ENCODE results near the gene SSH2. TPM values are rescaled to one million over a fixed set of nuclear protein-coding genes. Genes with fewer than 3 reads are reported as not detected.
A peak's percentile ranks its signal among the peaks of the same experiment; 100 is the strongest.

SSH2 gene
- total and polyA plus RNA-seq, 9 of the 15 experiments (the other 6 are each of a cell fraction or from before 2014, with no cell fraction given) = 3.9 to 16.1 (median 10.2) TPM

DNA sequence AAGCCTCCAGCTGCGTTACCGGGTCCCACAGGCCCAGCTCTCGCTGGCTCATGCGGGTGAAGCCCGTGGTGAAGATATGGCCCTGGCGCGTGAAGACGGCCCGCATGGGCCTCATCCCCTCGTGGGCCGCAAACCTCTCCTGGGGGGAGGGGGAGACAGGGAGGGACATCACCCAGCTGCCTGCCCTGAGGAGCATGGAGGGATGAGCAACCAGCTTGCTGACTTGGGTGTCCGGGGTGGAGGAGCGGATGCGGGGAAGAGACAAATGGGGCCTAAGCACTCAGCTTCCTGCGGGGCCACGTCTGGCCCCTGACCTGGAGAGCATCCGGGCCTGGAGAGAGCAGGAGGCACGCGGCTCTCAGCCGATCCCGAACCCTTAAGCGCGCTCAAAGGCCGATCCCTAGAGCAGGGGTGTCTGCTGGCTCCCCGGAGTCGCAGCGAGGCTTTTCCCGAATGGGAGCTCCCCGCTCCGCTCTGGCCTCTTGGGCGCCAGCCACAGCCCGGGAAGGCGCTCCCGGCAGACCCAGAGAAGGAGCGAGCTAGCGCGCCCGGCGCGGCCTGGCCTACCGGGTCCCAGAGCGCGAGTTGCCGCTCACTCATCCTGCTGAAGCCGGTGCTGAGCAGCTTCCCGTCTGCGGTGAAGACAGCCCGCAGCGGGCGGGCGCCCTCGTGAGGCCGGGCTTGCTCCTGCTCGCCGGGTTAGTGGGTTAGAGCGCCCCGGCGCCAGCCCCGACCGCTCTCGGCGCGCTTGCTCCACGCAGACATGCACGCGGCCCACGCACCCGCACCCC is 312.4 kb downstream of the SSH2 start (continued):
- TF ChIP-seq ATF1 (CRISPR knock-in tag; IDR thresholded peaks at IDR 0.05) = no peak
- 0 out of 2 replicates have a peak, but pooled peaks have one; percentile 31 for TF ChIP-seq ATF1 (tag; IDR thresholded peaks at IDR 0.05)
- TF ChIP-seq NFE2 (IDR thresholded peaks at IDR 0.05; ENCODE audit: low read depth) = peak; percentile 15; the same call in 1 of the 2 replicates
- peak; percentile 26 for TF ChIP-seq TAF1 (IDR thresholded peaks at IDR 0.05; ENCODE audit: control insufficient read depth, extremely low read depth, insufficient read depth, low read length, severe bottlenecking)
- peak; percentile 84; the same call in 1 of the 2 replicates for TF ChIP-seq ESRRA (IDR thresholded peaks at IDR 0.05; ENCODE audit: borderline replicate concordance, low read depth)
- TF ChIP-seq, protein P1, sequence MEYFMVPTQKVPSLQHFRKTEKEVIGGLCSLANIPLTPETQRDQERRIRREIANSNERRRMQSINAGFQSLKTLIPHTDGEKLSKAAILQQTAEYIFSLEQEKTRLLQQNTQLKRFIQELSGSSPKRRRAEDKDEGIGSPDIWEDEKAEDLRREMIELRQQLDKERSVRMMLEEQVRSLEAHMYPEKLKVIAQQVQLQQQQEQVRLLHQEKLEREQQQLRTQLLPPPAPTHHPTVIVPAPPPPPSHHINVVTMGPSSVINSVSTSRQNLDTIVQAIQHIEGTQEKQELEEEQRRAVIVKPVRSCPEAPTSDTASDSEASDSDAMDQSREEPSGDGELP (CRISPR knock-in tag; IDR thresholded peaks at IDR 0.05; ENCODE audit: borderline replicate concordance) = peak; percentile 58; the same call in 1 of the 2 replicates
- TF ChIP-seq, protein P2, sequence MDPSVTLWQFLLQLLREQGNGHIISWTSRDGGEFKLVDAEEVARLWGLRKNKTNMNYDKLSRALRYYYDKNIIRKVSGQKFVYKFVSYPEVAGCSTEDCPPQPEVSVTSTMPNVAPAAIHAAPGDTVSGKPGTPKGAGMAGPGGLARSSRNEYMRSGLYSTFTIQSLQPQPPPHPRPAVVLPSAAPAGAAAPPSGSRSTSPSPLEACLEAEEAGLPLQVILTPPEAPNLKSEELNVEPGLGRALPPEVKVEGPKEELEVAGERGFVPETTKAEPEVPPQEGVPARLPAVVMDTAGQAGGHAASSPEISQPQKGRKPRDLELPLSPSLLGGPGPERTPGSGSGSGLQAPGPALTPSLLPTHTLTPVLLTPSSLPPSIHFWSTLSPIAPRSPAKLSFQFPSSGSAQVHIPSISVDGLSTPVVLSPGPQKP (CRISPR knock-in tag; IDR thresholded peaks at IDR 0.05) = no peak
- no peak for TF ChIP-seq FOXP1 (CRISPR knock-in tag; IDR thresholded peaks at IDR 0.05)
- TF ChIP-seq, protein P3, sequence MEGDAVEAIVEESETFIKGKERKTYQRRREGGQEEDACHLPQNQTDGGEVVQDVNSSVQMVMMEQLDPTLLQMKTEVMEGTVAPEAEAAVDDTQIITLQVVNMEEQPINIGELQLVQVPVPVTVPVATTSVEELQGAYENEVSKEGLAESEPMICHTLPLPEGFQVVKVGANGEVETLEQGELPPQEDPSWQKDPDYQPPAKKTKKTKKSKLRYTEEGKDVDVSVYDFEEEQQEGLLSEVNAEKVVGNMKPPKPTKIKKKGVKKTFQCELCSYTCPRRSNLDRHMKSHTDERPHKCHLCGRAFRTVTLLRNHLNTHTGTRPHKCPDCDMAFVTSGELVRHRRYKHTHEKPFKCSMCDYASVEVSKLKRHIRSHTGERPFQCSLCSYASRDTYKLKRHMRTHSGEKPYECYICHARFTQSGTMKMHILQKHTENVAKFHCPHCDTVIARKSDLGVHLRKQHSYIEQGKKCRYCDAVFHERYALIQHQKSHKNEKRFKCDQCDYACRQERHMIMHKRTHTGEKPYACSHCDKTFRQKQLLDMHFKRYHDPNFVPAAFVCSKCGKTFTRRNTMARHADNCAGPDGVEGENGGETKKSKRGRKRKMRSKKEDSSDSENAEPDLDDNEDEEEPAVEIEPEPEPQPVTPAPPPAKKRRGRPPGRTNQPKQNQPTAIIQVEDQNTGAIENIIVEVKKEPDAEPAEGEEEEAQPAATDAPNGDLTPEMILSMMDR (IDR thresholded peaks at IDR 0.05 in 2 of 3, conservative IDR thresholded peaks at IDR 0.05 in 1 of 3; ENCODE audit: insufficient read depth in 2 of 3, low read depth in 1 of 3, low read length in 3 of 3) = peak; percentile 90 to 98 (median 97)
- no peak for TF ChIP-seq ZNF507 (tag; conservative IDR thresholded peaks at IDR 0.05)
- TF ChIP-seq POLR2A (conservative IDR thresholded peaks at IDR 0.05) = peak; percentile 33; the same call in 1 of the 2 replicates
- TF ChIP-seq, protein P4, sequence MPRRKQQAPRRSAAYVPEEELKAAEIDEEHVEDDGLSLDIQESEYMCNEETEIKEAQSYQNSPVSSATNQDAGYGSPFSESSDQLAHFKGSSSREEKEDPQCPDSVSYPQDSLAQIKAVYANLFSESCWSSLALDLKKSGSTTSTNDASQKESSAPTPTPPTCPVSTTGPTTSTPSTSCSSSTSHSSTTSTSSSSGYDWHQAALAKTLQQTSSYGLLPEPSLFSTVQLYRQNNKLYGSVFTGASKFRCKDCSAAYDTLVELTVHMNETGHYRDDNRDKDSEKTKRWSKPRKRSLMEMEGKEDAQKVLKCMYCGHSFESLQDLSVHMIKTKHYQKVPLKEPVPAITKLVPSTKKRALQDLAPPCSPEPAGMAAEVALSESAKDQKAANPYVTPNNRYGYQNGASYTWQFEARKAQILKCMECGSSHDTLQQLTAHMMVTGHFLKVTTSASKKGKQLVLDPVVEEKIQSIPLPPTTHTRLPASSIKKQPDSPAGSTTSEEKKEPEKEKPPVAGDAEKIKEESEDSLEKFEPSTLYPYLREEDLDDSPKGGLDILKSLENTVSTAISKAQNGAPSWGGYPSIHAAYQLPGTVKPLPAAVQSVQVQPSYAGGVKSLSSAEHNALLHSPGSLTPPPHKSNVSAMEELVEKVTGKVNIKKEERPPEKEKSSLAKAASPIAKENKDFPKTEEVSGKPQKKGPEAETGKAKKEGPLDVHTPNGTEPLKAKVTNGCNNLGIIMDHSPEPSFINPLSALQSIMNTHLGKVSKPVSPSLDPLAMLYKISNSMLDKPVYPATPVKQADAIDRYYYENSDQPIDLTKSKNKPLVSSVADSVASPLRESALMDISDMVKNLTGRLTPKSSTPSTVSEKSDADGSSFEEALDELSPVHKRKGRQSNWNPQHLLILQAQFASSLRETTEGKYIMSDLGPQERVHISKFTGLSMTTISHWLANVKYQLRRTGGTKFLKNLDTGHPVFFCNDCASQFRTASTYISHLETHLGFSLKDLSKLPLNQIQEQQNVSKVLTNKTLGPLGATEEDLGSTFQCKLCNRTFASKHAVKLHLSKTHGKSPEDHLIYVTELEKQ (CRISPR knock-in tag; IDR thresholded peaks at IDR 0.05) = no peak
- TF ChIP-seq, protein P5, sequence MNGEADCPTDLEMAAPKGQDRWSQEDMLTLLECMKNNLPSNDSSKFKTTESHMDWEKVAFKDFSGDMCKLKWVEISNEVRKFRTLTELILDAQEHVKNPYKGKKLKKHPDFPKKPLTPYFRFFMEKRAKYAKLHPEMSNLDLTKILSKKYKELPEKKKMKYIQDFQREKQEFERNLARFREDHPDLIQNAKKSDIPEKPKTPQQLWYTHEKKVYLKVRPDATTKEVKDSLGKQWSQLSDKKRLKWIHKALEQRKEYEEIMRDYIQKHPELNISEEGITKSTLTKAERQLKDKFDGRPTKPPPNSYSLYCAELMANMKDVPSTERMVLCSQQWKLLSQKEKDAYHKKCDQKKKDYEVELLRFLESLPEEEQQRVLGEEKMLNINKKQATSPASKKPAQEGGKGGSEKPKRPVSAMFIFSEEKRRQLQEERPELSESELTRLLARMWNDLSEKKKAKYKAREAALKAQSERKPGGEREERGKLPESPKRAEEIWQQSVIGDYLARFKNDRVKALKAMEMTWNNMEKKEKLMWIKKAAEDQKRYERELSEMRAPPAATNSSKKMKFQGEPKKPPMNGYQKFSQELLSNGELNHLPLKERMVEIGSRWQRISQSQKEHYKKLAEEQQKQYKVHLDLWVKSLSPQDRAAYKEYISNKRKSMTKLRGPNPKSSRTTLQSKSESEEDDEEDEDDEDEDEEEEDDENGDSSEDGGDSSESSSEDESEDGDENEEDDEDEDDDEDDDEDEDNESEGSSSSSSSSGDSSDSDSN (IDR thresholded peaks at IDR 0.05; ENCODE audit: borderline replicate concordance in 1 of 2, low read depth in 2 of 2, low read length in 2 of 2) = peak; percentile 90 to 99
- TF ChIP-seq FOXA3 (CRISPR knock-in tag; conservative IDR thresholded peaks at IDR 0.05 in 1 of 2, IDR thresholded peaks at IDR 0.05 in 1 of 2) = peak in 1 of 2 experiments; percentile 11; a peak in 1 of 4 replicates
- TF ChIP-seq ZNF143 (CRISPR knock-in tag; IDR thresholded peaks at IDR 0.05) = 0 out of 2 replicates have a peak, but pooled peaks have one; percentile 12
- TF ChIP-seq SLC30A9 (CRISPR knock-in tag; IDR thresholded peaks at IDR 0.05) = no peak
- TF ChIP-seq ILF3 (IDR thresholded peaks at IDR 0.05; ENCODE audit: borderline replicate concordance) = no peak
